ENCODE results near the gene CCDC152. TPM values are rescaled to one million over a fixed set of nuclear protein-coding genes. Genes with fewer than 3 reads are reported as not detected.

CCDC152 gene
- total and polyA plus RNA-seq, 7 experiments from 2014 or later = 0.70 to 6.1 (median 3.0) TPM

DNA sequence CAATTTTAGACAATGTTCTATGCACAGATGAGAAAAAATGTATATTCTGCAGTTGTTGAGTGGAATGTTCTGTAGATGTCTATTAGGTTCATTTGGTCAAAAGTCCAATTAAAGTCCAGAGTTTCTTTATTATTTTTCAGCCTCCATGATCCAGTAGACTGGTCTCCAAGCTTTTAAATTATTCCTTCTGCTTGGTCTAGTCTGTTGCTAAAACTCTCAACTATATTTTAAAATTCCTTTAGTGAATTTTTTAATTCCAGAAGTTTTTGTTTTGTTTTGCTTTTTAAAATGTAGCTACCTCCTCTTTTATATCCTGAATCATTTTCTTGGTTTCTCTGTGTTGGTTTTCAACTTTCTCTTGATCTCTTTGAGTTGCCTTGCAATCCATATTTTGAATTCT lies 30.5 kb downstream of the CCDC152 start:
- Histone ChIP-seq H3K9me3 (ENCODE audit: control insufficient read depth in 2 of 3, low read length in 3 of 3) (peaks cover 0 to 29% (median 0%) of the 10 kb centered on the region in 3 experiments), H3K4me3 (ENCODE audit: low read length) (no peak overlapping the region), H3K4me1 (ENCODE audit: control insufficient read depth in 2 of 2, insufficient read depth in 2 of 2, low read length in 2 of 2) (no peaks in the 10 kb centered on the region), H3K27me3 (ENCODE audit: control insufficient read depth in 2 of 2, insufficient read depth in 2 of 2, low read length in 2 of 2) (no peaks in the 10 kb centered on the region), H3K27ac (ENCODE audit: low read depth, low read length) (no peak overlapping the region), H3K36me3 (ENCODE audit: control insufficient read depth in 2 of 3, insufficient read depth in 3 of 3, low read length in 3 of 3) (no peaks in the 10 kb centered on the region)
- H3K9me3 Mint-ChIP-seq = peaks cover 6 to 70% (median 34%) of the 10 kb centered on the region in 11 donors
- ChIA-PET CTCF (no interaction called here), POLR2A (no interaction called here)
- H3K27me3 Mint-ChIP-seq = peaks cover 0 to 5% (median 0%) of the 10 kb centered on the region in 5 donors
- H3K4me3 Mint-ChIP-seq = no peak overlapping the region
- DNase-seq = no peak
- no peak overlapping the region for H3K27ac Mint-ChIP-seq
- no peak for ATAC-seq
- peaks cover 15 to 53% (median 48%) of the 10 kb centered on the region in 5 donors for H3K36me3 Mint-ChIP-seq
- no peaks in the 10 kb centered on the region for H3K4me1 Mint-ChIP-seq
- intact Hi-C loops (cut with micrococcal nuclease) = no loop called here

DNA sequence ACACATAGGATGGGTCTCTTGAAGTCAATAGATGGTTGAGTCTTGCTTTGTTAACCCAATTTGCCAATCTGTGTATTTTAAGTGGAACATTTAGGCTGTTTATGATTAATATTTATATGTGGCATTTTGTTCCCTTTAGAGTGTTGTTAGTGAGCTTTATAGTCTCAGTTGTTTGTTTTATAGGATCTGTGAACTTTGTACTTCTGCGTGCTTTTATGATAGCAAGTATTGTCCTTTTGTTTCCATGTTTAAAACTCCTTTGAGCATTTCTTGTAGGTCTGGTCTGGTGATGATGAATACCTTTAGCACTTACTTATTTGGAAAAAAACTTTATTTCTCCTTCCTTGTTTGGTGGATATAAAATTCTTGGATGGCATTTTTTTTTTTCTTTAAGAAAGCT lies 31.2 kb downstream of the CCDC152 start:
- H3K4me1 ChIP-seq (ENCODE audit: control insufficient read depth in 2 of 2, insufficient read depth in 2 of 2, low read length in 2 of 2) = no peaks in the 10 kb centered on the region
- DNase-seq (no peak), ATAC-seq (no peak)
- intact Hi-C loops (cut with micrococcal nuclease) = no loop called here
- H3K36me3 Mint-ChIP-seq = peaks cover 15 to 56% (median 50%) of the 10 kb centered on the region in 5 donors
- ChIA-PET POLR2A (no interaction called here), CTCF (no interaction called here)
- H3K27me3 Mint-ChIP-seq = peaks cover 0 to 5% (median 0%) of the 10 kb centered on the region in 5 donors
- no peak overlapping the region for H3K4me3 ChIP-seq (ENCODE audit: low read length)
- no peak overlapping the region for H3K27ac ChIP-seq (ENCODE audit: low read depth, low read length)
- H3K27me3 ChIP-seq (ENCODE audit: control insufficient read depth in 2 of 2, insufficient read depth in 2 of 2, low read length in 2 of 2) = no peaks in the 10 kb centered on the region
- H3K9me3 Mint-ChIP-seq = peaks cover 6 to 70% (median 34%) of the 10 kb centered on the region in 11 donors
- no peaks in the 10 kb centered on the region for H3K36me3 ChIP-seq (ENCODE audit: control insufficient read depth in 2 of 3, insufficient read depth in 3 of 3, low read length in 3 of 3)
- peaks cover 0 to 29% (median 0%) of the 10 kb centered on the region in 3 experiments for H3K9me3 ChIP-seq (ENCODE audit: control insufficient read depth in 2 of 3, low read length in 3 of 3)
- no peak overlapping the region for H3K4me3 Mint-ChIP-seq
- H3K4me1 Mint-ChIP-seq = no peaks in the 10 kb centered on the region
- no peak overlapping the region for H3K27ac Mint-ChIP-seq

GRCh38 chr5:42791151-42791550 lies 34.5 kb downstream of the CCDC152 start:
- H3K36me3 Mint-ChIP-seq = peaks cover 15 to 55% (median 41%) of the 10 kb centered on the region in 5 donors
- Histone ChIP-seq H3K27me3 (ENCODE audit: control insufficient read depth in 2 of 2, insufficient read depth in 2 of 2, low read length in 2 of 2) (no peaks in the 10 kb centered on the region), H3K36me3 (ENCODE audit: control insufficient read depth in 2 of 3, insufficient read depth in 3 of 3, low read length in 3 of 3) (no peaks in the 10 kb centered on the region), H3K27ac (ENCODE audit: low read depth, low read length) (no peak overlapping the region), H3K4me3 (ENCODE audit: low read length) (no peak overlapping the region), H3K4me1 (ENCODE audit: control insufficient read depth in 2 of 2, insufficient read depth in 2 of 2, low read length in 2 of 2) (no peaks in the 10 kb centered on the region), H3K9me3 (ENCODE audit: control insufficient read depth in 2 of 3, low read length in 3 of 3) (peaks cover 0 to 20% (median 0%) of the 10 kb centered on the region in 3 experiments)
- H3K27ac Mint-ChIP-seq = no peak overlapping the region
- DNase-seq (no peak), ATAC-seq (no peak)
- intact Hi-C loops (cut with micrococcal nuclease) = no loop called here
- H3K4me3 Mint-ChIP-seq = no peak overlapping the region
- CTCF ChIA-PET = no interaction called here
- POLR2A ChIA-PET = no interaction called here
- H3K27me3 Mint-ChIP-seq = no peaks in the 10 kb centered on the region
- peaks cover 8 to 62% (median 27%) of the 10 kb centered on the region in 11 donors for H3K9me3 Mint-ChIP-seq
- H3K4me1 Mint-ChIP-seq = no peaks in the 10 kb centered on the region

DNA sequence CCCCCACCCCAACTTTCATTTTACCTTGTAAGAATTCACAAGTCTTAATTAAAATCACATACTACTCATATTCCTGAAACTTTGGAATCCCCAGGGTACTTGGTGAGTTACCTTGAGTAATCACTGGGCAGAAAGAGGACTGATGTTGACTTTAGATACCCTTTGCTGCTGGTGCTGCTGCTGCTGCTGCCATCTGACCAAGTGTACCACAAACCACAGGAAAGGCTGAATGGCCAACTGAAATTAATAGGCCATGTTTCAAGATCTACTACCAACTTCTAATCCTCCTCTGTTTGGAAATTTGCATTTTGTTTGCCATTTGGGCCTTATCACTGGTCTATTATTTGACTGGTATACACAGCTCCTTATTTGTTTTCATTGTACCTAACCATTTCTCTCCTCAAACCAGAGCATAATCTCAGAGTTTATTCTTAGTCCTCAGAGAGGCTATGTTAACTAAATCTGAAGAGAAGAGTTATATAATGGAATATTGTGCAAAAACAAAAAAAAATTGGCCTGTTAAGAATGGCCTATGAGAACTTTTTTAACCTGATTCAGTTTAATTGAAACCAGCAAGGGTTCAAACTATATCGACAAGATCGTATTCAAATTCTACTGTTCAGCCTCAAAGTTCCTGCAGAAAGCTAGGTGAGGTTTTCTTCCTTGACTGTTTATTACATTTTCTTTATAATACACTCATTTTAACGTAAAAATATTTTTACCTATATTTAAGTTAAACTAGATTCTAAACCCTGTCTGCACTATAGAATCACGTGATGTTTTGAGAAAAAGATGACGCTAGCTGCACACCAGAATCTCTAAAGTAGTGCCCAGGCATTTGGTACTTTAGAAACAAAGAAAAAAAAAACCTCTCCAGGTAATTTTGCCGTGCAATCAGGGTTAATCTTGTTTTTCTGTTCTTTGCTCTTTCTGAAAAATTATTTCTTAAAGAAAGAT lies 41.9 kb downstream of the CCDC152 start:
- ATAC-seq (no peak), DNase-seq (no peak)
- no peaks in the 10 kb centered on the region for H3K4me1 Mint-ChIP-seq
- Histone ChIP-seq H3K27me3 (ENCODE audit: control insufficient read depth in 2 of 2, insufficient read depth in 2 of 2, low read length in 2 of 2) (no peaks in the 10 kb centered on the region), H3K4me1 (ENCODE audit: control insufficient read depth in 2 of 2, insufficient read depth in 2 of 2, low read length in 2 of 2) (no peaks in the 10 kb centered on the region), H3K27ac (ENCODE audit: low read depth, low read length) (no peak overlapping the region), H3K36me3 (ENCODE audit: control insufficient read depth in 2 of 3, insufficient read depth in 3 of 3, low read length in 3 of 3) (no peaks in the 10 kb centered on the region), H3K9me3 (ENCODE audit: control insufficient read depth in 2 of 3, low read length in 3 of 3) (no peaks in the 10 kb centered on the region), H3K4me3 (ENCODE audit: low read length) (no peak overlapping the region)
- intact Hi-C loops (cut with micrococcal nuclease) = no loop called here
- ChIA-PET POLR2A (no interaction called here), CTCF (no interaction called here)
- H3K27ac Mint-ChIP-seq = no peak overlapping the region
- H3K36me3 Mint-ChIP-seq = peaks cover 0 to 26% (median 14%) of the 10 kb centered on the region in 5 donors
- no peak overlapping the region for H3K4me3 Mint-ChIP-seq
- H3K9me3 Mint-ChIP-seq = peaks cover 0 to 23% (median 5%) of the 10 kb centered on the region in 11 donors
- no peaks in the 10 kb centered on the region for H3K27me3 Mint-ChIP-seq

- Histone ChIP-seq H3K27me3 (ENCODE audit: control insufficient read depth in 2 of 2, insufficient read depth in 2 of 2, low read length in 2 of 2) (no peaks in the 10 kb centered on the region), H3K4me3 (ENCODE audit: low read length) (no peak overlapping the region), H3K4me1 (ENCODE audit: control insufficient read depth in 2 of 2, insufficient read depth in 2 of 2, low read length in 2 of 2) (no peaks in the 10 kb centered on the region), H3K27ac (ENCODE audit: low read depth, low read length) (no peak overlapping the region), H3K36me3 (ENCODE audit: control insufficient read depth in 2 of 3, insufficient read depth in 3 of 3, low read length in 3 of 3) (no peaks in the 10 kb centered on the region), H3K9me3 (ENCODE audit: control insufficient read depth in 2 of 3, low read length in 3 of 3) (no peaks in the 10 kb centered on the region)
- CTCF ChIA-PET = no interaction called here
- POLR2A ChIA-PET = no interaction called here
- no peak overlapping the region for H3K4me3 Mint-ChIP-seq
- intact Hi-C loops (cut with micrococcal nuclease) = no loop called here
- no peaks in the 10 kb centered on the region for H3K4me1 Mint-ChIP-seq
- peaks cover 0 to 19% (median 3%) of the 10 kb centered on the region in 11 donors for H3K9me3 Mint-ChIP-seq
- no peak for ATAC-seq
- H3K27me3 Mint-ChIP-seq = no peaks in the 10 kb centered on the region
- H3K36me3 Mint-ChIP-seq = peaks cover 0 to 20% (median 11%) of the 10 kb centered on the region in 5 donors
- DNase-seq = no peak
- H3K27ac Mint-ChIP-seq = no peak overlapping the region
These were observed 42.6 kb downstream of the CCDC152 start for GRCh38 chr5:42799241-42799608.

DNA sequence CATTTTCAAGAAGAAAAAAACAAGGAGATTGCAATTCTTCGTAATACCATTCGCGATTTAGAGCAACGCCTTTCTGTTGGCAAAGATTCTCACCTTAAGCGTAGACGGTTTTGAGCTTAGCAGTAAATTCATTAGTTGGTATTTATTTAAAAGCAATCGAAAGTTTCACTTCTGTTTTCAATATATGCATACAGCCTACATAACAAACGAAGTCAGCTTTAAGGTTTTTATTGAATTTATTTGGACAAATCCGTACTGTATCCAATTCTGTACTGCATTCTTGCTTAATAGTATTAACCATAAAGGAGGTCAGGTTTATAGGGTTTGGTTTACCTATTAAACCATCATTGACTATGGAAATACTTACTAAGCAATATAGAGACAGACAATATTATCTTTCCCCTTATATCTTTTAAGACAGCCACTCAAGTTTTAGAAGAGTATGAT lies 43.1 kb downstream of the CCDC152 start:
- Histone ChIP-seq H3K36me3 (ENCODE audit: control insufficient read depth in 2 of 3, insufficient read depth in 3 of 3, low read length in 3 of 3) (no peaks in the 10 kb centered on the region), H3K27me3 (ENCODE audit: control insufficient read depth in 2 of 2, insufficient read depth in 2 of 2, low read length in 2 of 2) (no peaks in the 10 kb centered on the region), H3K4me3 (ENCODE audit: low read length) (no peak overlapping the region), H3K27ac (ENCODE audit: low read depth, low read length) (no peak overlapping the region), H3K9me3 (ENCODE audit: control insufficient read depth in 2 of 3, low read length in 3 of 3) (no peaks in the 10 kb centered on the region), H3K4me1 (ENCODE audit: control insufficient read depth in 2 of 2, insufficient read depth in 2 of 2, low read length in 2 of 2) (no peaks in the 10 kb centered on the region)
- Mint-ChIP-seq H3K9me3 (peaks cover 0 to 15% (median 3%) of the 10 kb centered on the region in 11 donors), H3K27me3 (no peaks in the 10 kb centered on the region), H3K36me3 (peaks cover 0 to 18% (median 11%) of the 10 kb centered on the region in 5 donors), H3K4me3 (no peak overlapping the region), H3K27ac (no peak overlapping the region), H3K4me1 (no peaks in the 10 kb centered on the region)
- ATAC-seq (no peak), DNase-seq (no peak)
- intact Hi-C loops (cut with micrococcal nuclease) = no loop called here
- ChIA-PET POLR2A (no interaction called here), CTCF (no interaction called here)
